ENCODE data around the gene PLCL1. TPM values are rescaled to one million over a fixed set of nuclear protein-coding genes. Genes with fewer than 3 reads are reported as not detected.

PLCL1 gene
- total and polyA plus RNA-seq, 10 of the 15 experiments (the other 5 are each of a cell fraction or from before 2014, with no cell fraction given), result 0.03 to 1.5 (median 0.22) TPM

DNA sequence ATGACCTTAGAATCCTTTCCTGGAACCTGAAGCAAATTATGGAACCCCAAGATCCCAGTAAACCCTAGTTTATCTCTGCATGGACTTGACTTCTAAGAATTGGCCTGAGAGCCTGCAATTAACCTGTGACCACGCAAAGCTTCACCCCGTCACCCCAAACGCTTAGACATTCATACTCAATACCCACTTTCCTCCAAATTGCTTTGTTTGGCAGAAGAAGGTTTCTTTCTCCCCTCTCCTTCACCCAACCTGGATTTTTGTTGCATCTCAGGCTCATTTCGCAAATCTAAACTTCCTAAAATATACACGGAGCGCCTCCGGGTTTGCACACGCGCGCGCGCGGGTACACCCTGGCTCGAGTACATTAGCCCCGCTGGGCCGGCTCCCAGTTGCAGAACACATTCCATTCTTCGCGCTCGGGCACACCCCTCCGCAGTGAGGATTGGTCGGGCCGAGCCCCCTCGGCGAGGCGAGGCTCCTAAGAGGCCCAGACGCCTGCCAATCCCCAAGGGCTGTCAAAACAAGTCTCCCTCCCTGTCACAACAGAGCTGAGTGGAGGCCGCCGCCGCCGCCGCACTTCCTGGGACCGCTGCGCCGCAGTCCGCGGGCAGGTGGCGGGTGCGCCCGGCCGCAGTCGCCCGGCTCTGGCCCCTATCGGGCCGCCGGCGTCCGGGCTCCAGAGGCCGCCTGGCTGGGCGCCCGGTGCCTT, at the start of gene PLCL1 (continued):
- TF ChIP-seq, protein P1, sequence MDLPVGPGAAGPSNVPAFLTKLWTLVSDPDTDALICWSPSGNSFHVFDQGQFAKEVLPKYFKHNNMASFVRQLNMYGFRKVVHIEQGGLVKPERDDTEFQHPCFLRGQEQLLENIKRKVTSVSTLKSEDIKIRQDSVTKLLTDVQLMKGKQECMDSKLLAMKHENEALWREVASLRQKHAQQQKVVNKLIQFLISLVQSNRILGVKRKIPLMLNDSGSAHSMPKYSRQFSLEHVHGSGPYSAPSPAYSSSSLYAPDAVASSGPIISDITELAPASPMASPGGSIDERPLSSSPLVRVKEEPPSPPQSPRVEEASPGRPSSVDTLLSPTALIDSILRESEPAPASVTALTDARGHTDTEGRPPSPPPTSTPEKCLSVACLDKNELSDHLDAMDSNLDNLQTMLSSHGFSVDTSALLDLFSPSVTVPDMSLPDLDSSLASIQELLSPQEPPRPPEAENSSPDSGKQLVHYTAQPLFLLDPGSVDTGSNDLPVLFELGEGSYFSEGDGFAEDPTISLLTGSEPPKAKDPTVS (IDR thresholded peaks at IDR 0.05; ENCODE audit: low read depth, low read length), result no peak
- TF ChIP-seq GATAD2B (conservative IDR thresholded peaks at IDR 0.05; ENCODE audit: low read depth) (no peak; the same call in 1 of the 2 replicates), STAT1 (conservative IDR thresholded peaks at IDR 0.05) (no peak), HDAC6 (IDR thresholded peaks at IDR 0.05; ENCODE audit: unreplicated experiment) (no peak), CEBPB (IDR thresholded peaks at IDR 0.05; ENCODE audit: borderline replicate concordance in 1 of 2, low read depth in 2 of 2, low read length in 2 of 2) (no peak), HDGF (IDR thresholded peaks at IDR 0.05) (no peak), RCOR1 (conservative IDR thresholded peaks at IDR 0.05; ENCODE audit: low read depth, low read length) (no peak), KAT2A (conservative IDR thresholded peaks at IDR 0.05; ENCODE audit: control insufficient read depth, low read depth, low read length) (no peak), TBL1XR1 (IDR thresholded peaks at IDR 0.05; ENCODE audit: low read depth, low read length) (no peak), CBFB (IDR thresholded peaks at IDR 0.05; ENCODE audit: low read depth) (no peak)
- TF ChIP-seq, protein P2, sequence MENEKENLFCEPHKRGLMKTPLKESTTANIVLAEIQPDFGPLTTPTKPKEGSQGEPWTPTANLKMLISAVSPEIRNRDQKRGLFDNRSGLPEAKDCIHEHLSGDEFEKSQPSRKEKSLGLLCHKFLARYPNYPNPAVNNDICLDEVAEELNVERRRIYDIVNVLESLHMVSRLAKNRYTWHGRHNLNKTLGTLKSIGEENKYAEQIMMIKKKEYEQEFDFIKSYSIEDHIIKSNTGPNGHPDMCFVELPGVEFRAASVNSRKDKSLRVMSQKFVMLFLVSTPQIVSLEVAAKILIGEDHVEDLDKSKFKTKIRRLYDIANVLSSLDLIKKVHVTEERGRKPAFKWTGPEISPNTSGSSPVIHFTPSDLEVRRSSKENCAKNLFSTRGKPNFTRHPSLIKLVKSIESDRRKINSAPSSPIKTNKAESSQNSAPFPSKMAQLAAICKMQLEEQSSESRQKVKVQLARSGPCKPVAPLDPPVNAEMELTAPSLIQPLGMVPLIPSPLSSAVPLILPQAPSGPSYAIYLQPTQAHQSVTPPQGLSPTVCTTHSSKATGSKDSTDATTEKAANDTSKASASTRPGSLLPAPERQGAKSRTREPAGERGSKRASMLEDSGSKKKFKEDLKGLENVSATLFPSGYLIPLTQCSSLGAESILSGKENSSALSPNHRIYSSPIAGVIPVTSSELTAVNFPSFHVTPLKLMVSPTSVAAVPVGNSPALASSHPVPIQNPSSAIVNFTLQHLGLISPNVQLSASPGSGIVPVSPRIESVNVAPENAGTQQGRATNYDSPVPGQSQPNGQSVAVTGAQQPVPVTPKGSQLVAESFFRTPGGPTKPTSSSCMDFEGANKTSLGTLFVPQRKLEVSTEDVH (IDR thresholded peaks at IDR 0.05; ENCODE audit: low read depth, partially characterized antibody), result no peak
- TF ChIP-seq, protein P3, sequence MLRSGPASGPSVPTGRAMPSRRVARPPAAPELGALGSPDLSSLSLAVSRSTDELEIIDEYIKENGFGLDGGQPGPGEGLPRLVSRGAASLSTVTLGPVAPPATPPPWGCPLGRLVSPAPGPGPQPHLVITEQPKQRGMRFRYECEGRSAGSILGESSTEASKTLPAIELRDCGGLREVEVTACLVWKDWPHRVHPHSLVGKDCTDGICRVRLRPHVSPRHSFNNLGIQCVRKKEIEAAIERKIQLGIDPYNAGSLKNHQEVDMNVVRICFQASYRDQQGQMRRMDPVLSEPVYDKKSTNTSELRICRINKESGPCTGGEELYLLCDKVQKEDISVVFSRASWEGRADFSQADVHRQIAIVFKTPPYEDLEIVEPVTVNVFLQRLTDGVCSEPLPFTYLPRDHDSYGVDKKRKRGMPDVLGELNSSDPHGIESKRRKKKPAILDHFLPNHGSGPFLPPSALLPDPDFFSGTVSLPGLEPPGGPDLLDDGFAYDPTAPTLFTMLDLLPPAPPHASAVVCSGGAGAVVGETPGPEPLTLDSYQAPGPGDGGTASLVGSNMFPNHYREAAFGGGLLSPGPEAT (IDR thresholded peaks at IDR 0.05; ENCODE audit: low read depth), result no peak
- TF ChIP-seq, protein P4, sequence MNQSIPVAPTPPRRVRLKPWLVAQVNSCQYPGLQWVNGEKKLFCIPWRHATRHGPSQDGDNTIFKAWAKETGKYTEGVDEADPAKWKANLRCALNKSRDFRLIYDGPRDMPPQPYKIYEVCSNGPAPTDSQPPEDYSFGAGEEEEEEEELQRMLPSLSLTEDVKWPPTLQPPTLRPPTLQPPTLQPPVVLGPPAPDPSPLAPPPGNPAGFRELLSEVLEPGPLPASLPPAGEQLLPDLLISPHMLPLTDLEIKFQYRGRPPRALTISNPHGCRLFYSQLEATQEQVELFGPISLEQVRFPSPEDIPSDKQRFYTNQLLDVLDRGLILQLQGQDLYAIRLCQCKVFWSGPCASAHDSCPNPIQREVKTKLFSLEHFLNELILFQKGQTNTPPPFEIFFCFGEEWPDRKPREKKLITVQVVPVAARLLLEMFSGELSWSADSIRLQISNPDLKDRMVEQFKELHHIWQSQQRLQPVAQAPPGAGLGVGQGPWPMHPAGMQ (IDR thresholded peaks at IDR 0.05; ENCODE audit: borderline replicate concordance), result no peak
- TF ChIP-seq, protein P5, sequence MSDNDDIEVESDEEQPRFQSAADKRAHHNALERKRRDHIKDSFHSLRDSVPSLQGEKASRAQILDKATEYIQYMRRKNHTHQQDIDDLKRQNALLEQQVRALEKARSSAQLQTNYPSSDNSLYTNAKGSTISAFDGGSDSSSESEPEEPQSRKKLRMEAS (IDR thresholded peaks at IDR 0.05; ENCODE audit: low read depth, low read length), result no peak
- TF ChIP-seq, protein P6, sequence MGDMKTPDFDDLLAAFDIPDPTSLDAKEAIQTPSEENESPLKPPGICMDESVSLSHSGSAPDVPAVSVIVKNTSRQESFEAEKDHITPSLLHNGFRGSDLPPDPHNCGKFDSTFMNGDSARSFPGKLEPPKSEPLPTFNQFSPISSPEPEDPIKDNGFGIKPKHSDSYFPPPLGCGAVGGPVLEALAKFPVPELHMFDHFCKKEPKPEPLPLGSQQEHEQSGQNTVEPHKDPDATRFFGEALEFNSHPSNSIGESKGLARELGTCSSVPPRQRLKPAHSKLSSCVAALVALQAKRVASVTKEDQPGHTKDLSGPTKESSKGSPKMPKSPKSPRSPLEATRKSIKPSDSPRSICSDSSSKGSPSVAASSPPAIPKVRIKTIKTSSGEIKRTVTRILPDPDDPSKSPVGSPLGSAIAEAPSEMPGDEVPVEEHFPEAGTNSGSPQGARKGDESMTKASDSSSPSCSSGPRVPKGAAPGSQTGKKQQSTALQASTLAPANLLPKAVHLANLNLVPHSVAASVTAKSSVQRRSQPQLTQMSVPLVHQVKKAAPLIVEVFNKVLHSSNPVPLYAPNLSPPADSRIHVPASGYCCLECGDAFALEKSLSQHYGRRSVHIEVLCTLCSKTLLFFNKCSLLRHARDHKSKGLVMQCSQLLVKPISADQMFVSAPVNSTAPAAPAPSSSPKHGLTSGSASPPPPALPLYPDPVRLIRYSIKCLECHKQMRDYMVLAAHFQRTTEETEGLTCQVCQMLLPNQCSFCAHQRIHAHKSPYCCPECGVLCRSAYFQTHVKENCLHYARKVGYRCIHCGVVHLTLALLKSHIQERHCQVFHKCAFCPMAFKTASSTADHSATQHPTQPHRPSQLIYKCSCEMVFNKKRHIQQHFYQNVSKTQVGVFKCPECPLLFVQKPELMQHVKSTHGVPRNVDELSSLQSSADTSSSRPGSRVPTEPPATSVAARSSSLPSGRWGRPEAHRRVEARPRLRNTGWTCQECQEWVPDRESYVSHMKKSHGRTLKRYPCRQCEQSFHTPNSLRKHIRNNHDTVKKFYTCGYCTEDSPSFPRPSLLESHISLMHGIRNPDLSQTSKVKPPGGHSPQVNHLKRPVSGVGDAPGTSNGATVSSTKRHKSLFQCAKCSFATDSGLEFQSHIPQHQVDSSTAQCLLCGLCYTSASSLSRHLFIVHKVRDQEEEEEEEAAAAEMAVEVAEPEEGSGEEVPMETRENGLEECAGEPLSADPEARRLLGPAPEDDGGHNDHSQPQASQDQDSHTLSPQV (IDR thresholded peaks at IDR 0.05), result no peak
- TF ChIP-seq, protein P7, sequence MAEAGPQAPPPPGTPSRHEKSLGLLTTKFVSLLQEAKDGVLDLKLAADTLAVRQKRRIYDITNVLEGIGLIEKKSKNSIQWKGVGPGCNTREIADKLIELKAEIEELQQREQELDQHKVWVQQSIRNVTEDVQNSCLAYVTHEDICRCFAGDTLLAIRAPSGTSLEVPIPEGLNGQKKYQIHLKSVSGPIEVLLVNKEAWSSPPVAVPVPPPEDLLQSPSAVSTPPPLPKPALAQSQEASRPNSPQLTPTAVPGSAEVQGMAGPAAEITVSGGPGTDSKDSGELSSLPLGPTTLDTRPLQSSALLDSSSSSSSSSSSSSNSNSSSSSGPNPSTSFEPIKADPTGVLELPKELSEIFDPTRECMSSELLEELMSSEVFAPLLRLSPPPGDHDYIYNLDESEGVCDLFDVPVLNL (IDR thresholded peaks at IDR 0.05; ENCODE audit: low read depth, low read length), result no peak
